HG02763 (cell line): Measurements from ENCODE around the gene PFKFB2.

Source experiments
- ATAC-seq: cut with Tn5 transposase; IDR thresholded peaks from one replicate; pipeline ENCODE4 v1.9.1; 2021; ENCODE audit warnings: mild to moderate bottlenecking, moderate library complexity; ENCODE audit not compliant: unreplicated experiment

Gene PFKFB2

DNA sequence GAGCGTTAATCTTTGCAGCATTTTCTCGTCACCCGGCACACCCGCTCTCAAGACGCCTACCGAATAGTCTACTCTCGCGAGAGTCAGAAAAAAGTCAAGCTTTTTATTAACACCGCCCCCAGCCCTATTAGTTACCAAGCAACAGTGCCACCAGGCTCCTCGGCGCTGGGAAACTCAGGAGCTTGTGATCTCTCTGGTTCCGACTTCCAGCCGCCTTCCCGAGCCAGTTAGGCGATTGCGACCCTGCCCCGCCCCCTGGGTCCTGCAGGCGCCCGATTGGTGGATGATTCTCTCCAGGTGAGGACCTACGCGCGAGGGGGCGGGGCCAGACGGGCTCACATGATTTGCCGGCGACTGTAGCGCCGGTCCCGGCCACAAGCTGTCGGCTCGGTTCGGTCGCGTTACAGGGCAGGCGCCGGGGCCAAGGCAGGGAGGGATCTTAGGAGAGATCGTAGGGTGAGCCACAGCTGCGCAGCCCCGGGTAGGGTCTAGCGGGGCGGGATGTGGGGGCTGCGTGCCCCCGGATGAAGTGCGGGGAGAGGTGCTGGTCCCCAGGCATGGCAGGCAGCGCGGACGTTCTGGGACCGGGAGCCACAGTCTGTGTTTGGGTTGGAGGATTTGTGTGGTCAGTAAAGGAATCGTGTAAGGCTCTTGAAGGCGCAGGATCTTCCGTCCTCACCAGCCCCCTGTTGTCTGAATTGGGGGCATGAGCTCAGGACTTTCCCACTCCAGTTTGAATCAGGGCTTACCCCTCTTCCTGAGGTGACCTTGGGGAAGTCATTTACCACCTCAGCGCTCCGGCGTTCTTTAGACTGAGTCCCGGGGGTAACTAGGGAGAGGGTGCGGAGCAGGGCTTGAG is at the start of gene PFKFB2:
Gene PFKFB2, plus strand, starts transcription at position 365 of the 859 bp plus-strand sequence. CDS start 1,443 bp downstream, outside the sequence.
- ATAC-seq, result peak; percentile 72

GRCh38 chr1:207004931-207005830 is 47.9 kb upstream of the PFKFB2 start:
- ATAC-seq, result no peak

- no peak for ATAC-seq
Observed at GRCh38 chr1:207006083-207006482, 47.0 kb upstream of the PFKFB2 start.

DNA sequence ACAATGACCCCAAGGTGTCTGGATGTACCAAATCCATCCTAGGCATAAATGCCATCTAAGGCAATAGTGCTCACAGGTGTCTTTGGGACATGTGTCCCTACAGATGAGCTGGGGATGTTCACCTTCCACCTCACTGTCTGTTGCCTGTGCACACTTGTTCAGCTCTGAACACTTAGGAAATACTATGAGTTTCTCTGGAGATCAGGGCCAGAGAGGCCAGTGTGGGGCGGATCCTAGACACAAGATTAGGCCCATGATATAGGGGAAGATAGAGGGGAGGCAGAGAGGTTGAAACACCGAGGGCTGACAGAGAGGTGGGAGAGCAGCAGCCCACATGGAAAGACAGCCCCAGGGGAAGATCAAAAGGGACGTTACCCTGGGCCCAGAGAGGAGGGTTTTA is 46.2 kb upstream of the PFKFB2 start:
- no peak for ATAC-seq

DNA sequence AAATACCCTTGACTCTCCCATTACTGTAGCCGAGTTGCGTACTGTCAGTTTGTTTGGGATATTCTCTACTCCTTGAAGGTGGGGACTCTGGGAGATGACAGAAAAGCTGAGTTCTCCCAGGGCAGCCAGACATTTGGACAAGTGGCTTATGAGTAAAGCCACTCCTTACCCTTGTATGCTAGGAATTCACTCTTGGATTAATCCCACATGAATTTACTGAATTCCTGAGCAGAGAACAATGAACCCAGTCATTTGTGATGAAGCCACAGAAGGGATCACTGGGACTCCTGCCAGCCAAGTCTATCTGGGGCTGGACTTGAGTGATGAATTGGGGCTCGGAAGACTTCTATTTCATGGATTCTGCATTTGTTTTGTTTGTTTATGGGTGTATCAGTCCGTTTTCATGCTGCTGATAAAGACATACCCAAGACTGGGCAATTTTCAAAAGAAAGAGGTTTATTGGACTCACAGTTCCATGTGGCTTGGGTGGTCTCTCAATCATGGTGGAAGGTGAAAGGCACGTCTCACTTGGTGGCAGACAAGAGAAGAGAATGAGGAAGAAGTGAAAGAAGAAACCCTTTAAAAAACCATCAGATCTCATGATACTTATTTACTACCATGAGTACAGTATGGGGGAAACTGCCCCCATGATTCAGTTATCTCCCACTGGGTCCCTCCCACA is 45.6 kb upstream of the PFKFB2 start:
- ATAC-seq, result no peak

DNA sequence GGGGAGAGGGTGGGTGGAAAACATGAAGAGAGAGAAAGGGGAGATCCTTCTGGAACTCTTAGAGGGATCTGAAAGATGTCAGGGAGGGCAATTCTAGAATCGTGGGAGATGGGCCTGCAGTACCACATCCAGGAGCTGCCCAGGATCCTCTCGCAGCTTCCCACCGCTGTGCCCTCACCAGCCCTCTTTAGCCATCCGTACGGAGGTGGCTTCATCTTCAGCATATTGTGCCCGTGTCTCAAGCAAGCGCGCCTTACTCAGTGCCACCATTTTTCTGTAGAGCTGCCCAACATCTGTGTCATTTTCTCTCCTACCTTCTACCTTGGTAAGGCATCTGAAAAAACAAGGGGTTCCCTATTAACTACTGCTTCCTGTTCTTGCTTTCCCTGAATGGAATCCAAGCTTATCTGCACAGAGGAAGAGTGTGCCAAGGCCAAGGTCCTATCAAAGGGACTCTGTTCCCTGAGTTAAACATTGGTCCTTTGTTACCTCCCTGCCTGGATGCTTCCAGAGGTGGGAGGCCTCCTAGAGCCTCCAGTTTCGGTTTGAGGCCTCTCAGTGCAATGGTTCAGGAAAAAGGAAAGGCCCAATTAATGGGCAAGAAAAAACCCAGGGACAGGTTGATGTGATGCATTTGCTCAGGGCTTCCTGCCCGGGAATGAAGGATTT is 43.8 kb upstream of the PFKFB2 start:
- no peak for ATAC-seq

- ATAC-seq, result no peak
Observed at GRCh38 chr1:207009945-207010344, 43.1 kb upstream of the PFKFB2 start.

GRCh38 chr1:207010726-207011125 is 42.3 kb upstream of the PFKFB2 start:
- no peak for ATAC-seq

DNA sequence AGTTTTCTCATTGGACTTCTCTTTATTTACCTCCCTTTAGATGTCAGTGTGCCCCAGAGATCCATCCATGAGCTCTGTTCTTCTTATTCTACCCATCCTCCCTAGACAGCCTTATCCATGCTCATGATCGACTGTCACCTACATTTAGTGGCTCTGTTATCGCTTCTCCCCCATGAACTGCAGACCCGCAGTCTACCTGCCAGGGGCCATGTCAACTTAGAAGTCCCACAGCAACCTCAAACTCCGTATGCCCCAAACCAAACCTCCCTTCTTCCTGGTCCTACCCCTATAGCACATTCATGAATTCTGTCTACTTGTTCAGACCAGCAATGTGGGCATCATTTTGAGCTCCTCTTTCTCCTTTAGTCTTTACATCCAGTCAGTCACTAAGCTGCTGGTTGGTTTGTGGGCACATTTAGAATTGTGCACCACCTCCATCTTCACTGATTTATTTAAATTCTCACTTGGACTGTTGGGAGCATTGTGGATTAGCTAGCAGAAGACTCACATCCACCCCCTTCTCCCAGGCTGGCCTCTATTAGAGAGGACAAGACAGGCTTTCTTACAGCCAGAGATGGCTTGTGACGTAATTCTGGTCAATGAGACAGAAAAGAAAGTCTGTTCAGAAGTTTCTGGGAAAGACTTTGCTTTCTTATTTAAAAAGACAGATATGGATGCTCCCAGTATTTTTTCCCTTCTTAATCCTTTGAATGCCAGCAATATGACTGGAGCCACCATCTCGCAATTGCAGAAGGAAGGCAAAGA is 39.6 kb upstream of the PFKFB2 start:
- no peak for ATAC-seq

DNA sequence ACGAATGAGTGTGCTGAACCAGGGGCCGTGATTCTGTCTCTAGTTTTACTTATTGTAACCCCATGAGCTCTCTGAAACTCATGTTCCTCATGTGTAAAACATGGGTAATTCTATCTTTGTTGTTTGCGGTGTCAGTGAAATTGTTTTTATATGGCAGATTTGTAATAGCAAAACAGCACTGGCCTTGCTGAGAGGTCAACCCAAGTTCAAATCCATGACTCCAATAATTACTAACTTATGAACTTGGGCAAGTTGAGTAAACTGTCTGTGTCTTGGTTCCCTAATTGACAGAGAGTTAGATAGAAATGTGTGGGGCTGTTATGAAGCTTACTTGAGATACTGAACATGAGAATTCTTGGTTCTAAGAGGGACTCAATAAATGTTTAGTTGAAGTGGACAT is 38.3 kb upstream of the PFKFB2 start:
- no peak for ATAC-seq

DNA sequence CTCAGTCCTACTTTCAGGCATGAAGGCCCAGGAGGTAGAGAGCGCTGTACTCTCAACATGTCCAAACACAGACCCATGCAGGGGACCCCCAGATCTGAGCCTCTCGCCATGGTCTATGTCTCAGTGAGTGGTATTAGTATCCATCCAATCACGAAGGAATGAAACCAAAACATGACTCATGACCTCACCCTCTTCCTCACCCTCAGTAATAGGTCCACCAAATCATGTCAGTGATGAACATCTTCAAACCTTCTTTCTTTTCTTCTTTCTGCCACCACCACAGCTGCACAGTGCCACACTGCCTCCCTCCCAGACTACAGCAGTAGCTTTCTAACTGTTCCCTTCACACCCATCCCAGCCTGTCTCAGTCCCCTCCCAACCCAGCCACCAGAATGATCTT is 37.3 kb upstream of the PFKFB2 start:
- no peak for ATAC-seq

DNA sequence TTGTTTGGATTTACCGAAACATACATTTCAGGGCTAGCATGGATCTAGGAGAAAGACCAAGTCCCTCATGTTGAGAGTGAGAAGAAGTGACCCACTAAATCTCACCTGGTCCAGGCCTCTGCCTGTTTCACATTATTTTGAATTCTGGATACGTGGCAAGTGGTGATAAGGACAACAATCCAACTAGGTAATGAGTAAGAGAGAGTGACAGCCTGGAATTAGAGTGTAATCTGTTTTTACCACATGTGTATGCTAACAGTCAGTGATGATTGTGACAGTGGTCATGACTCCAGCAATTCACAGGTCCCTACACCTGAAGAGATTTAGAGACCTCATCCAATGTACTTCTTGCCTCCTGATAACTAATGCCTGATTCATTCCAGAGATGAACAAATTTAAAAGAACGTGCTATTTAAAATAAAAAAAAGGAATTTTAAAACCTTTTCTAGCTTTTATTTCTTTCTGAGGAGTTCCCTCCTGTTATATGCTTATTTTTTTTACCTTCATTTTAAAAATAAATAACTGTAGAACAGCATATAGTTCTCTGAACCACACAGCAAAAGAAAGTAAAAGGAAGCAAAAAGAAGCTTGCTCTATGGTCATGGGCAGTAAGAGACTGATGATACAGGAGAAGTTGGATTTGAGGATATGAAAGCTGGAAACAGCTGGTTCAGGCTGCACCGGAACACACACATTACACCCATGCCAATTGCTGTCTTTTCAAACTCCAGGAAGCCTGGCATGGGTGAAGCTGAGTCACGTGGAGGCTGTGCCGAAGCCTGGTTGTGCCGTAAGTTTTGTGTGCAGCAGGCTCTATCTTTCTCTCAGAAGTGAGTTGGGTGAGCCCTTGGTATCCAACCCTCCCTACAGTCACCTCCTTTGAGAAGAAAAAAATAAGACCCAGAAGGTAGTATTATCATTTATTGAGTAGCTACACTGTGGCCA is 35.2 kb upstream of the PFKFB2 start:
- no peak for ATAC-seq

GRCh38 chr1:207018707-207019106 is 34.4 kb upstream of the PFKFB2 start:
- ATAC-seq, result no peak

DNA sequence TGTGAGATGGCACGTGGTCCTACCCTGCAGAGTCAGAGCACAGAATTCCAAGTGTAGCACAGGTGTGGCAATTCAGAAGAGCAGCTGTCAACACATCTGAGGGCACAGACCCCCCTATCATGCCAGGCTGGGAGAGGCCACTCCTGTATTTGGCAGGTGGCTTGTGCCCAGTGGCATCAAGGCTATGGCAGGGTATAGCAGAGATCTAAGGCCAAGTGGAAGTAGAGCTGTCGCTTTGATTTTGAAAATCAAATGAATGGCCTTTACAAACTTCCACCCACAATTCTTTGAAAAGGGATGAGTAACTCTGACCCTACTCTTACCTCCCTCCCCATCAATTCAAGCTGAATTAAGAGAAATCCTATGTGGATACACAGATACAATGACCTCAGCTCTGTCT is 33.9 kb upstream of the PFKFB2 start:
- ATAC-seq, result no peak

GRCh38 chr1:207019661-207020060 is 33.4 kb upstream of the PFKFB2 start:
- ATAC-seq, result no peak

DNA sequence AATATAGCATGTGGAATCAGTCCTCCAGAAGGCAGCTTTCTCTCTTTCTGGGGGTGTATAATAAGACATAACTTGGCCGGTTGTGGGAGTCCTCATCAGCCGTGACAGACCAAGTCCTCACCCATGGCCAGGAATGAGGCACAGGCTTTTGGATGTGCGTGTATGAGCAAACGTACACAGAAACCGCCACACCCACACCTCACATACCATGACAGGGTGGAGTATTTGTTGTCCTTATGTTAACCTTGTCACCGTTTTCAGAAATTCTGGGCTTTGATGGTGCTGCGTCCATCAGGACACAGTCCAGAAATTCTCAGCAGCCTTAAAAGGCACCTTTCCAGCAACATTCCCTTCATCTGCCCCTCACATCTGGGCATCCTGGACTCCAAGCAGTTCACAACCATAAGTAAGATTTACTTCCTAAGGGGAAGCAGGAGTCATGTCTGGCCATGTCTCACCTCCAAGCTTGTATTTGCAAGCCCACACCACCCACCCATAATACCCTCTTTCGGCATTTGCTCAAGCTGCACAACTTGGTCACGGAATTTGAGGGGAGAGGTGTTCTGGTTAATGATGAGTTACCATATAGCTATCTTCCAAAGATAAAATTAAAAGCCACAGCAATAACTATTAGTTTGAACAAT is 32.9 kb upstream of the PFKFB2 start:
- ATAC-seq, result no peak

DNA sequence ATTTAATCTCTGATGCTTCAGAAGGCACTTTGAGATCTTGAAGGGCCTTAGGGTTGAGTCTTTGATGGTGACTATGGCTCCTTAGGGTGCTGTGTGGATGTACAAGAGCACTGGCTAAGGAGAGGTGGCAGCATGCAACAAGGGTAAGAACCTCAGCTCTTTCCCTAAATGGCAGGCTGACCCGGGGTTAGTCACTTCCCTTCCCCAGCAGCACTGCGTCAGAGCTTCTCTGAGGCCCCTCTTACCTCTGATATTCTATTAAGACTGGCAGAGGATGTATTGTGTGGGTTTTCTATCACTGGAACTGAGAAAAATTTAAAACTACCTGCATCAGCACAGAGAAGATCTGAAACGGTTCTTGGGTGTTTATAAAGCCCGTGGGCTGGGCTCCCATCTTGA is 32.4 kb upstream of the PFKFB2 start:
- ATAC-seq, result no peak

GRCh38 chr1:207021139-207021861 is 31.8 kb upstream of the PFKFB2 start:
- no peak for ATAC-seq
